OCI-LY7 (cell line): Measurements from ENCODE around the gene SEMA3F. TPM values are rescaled to one million over a fixed set of nuclear protein-coding genes. Genes with fewer than 3 reads are reported as not detected.

Experiments
- BruUV-seq: library from RNA; stranded (reverse); fragments of 400-500 nt; replicated peaks from 2 replicates; lab custom pipeline; 2021; lab: Mats Ljungman, UMichigan
- CTCF ChIA-PET: fragments of 300-600 bp; sonication (Branson Sonifier 250); formaldehyde crosslinking; loops from one replicate; lab custom pipeline; 2022; ENCODE audit warnings: antibody characterized with exemption; ENCODE audit not compliant: unreplicated experiment; lab: Charles Lee
- POLR2A ChIA-PET: fragments of 300-600 bp; sonication (Branson Sonifier 250); formaldehyde crosslinking; loops from one replicate; lab custom pipeline; 2022; ENCODE audit warnings: antibody characterized with exemption; lab: Charles Lee
- DNase-seq: peaks from one replicate; pipeline ENCODE4 v3.0.0-alpha.2; 2015; ENCODE audit warnings: low spot score
- H2AFZ ChIP-seq: fragments of 200-600 bp; sonication (generic), shearing (Covaris generic); 2 replicates; pipeline ENCODE4 v1.6.1; 2014; ENCODE audit warnings: mild to moderate bottlenecking, antibody characterized with exemption, low read length, moderate library complexity
- H3K27ac ChIP-seq: fragments of 200-600 bp; sonication (generic); 2 replicates; pipeline ENCODE4 v1.5.1; 2014; ENCODE audit warnings: mixed run types, low read depth, mild to moderate bottlenecking, moderate library complexity, low read length, inconsistent platforms; ENCODE audit not compliant: poor library complexity, severe bottlenecking
- H3K36me3 ChIP-seq: fragments of 200-600 bp; sonication (generic); 2 replicates; pipeline ENCODE4 v1.6.1; 2014; ENCODE audit warnings: mild to moderate bottlenecking, antibody characterized with exemption, low read length, moderate library complexity, mixed read lengths; ENCODE audit not compliant: insufficient read depth
- H3K4me1 ChIP-seq: fragments of 200-600 bp; sonication (generic); 2 replicates; pipeline ENCODE4 v1.5.1; 2014; ENCODE audit warnings: mild to moderate bottlenecking, low read length; ENCODE audit not compliant: insufficient read depth, poor library complexity, severe bottlenecking
- H3K4me2 ChIP-seq: fragments of 200-600 bp; sonication (generic); 2 replicates; pipeline ENCODE4 v1.6.1; 2014; ENCODE audit warnings: mild to moderate bottlenecking, low read length
- H3K4me3 ChIP-seq: fragments of 200-600 bp; sonication (generic); 2 replicates; pipeline ENCODE4 v1.5.1; 2014; ENCODE audit warnings: mild to moderate bottlenecking, low read depth, low read length; ENCODE audit not compliant: poor library complexity, severe bottlenecking
- H3K79me2 ChIP-seq: fragments of 200-600 bp; sonication (generic); 2 replicates; pipeline ENCODE4 v1.6.1; 2016; ENCODE audit warnings: low read depth, mild to moderate bottlenecking, low read length, moderate library complexity, mixed read lengths; ENCODE audit not compliant: insufficient read depth
- H3K9me2 ChIP-seq: fragments of 200-600 bp; sonication (generic); 2 replicates; pipeline ENCODE4 v1.6.1; 2016; ENCODE audit warnings: mild to moderate bottlenecking, low read length, mixed read lengths; ENCODE audit not compliant: insufficient read depth
- H3K9me3 ChIP-seq: fragments of 200-600 bp; sonication (generic); 2 replicates; pipeline ENCODE4 v1.6.1; 2014; ENCODE audit warnings: mild to moderate bottlenecking, mixed run types, low read length, mixed read lengths
- H4K20me1 ChIP-seq: fragments of 200-600 bp; sonication (generic); 2 replicates; pipeline ENCODE4 v1.6.1; 2014; ENCODE audit warnings: mild to moderate bottlenecking, antibody characterized with exemption, low read length, moderate library complexity, mixed read lengths; ENCODE audit not compliant: insufficient read depth
- CTCF ChIP-seq: fragments of 200-600 bp; sonication (generic); conservative IDR thresholded peaks from 2 replicates; pipeline ENCODE4 v1.5.1; 2014; ENCODE audit warnings: mild to moderate bottlenecking, antibody characterized with exemption, low read length, moderate library complexity, mixed read lengths
- EZH2phosphoT487 ChIP-seq: fragments of 200-600 bp; sonication (generic); IDR thresholded peaks from 2 replicates; pipeline ENCODE4 v1.6.1; 2018; ENCODE audit warnings: low read depth, borderline replicate concordance, mild to moderate bottlenecking, mixed run types, antibody characterized with exemption, low read length, moderate library complexity, mixed read lengths
- intact Hi-C: fragments of 100-400 bp; cut with micrococcal nuclease; formaldehyde crosslinking; loops from one replicate; pipeline ENCODE4 v1.10.0; 2022; ENCODE audit not compliant: unreplicated experiment
- total RNA-seq, 2 experiments: library from RNA; depleted of rRNA in 1 of 2; stranded (reverse); fragments of >200 nt in 1 of 2; shearing (Covaris generic) in 1 of 2; gene quantifications; 2 replicates each; pipeline ENCODE4 v1.2.3, GENCODE V29; 2014 to 2022

SEMA3F gene
- total RNA-seq, 2 experiments from 2014 or later, result 0.84 TPM; not detected in 1

DNA sequence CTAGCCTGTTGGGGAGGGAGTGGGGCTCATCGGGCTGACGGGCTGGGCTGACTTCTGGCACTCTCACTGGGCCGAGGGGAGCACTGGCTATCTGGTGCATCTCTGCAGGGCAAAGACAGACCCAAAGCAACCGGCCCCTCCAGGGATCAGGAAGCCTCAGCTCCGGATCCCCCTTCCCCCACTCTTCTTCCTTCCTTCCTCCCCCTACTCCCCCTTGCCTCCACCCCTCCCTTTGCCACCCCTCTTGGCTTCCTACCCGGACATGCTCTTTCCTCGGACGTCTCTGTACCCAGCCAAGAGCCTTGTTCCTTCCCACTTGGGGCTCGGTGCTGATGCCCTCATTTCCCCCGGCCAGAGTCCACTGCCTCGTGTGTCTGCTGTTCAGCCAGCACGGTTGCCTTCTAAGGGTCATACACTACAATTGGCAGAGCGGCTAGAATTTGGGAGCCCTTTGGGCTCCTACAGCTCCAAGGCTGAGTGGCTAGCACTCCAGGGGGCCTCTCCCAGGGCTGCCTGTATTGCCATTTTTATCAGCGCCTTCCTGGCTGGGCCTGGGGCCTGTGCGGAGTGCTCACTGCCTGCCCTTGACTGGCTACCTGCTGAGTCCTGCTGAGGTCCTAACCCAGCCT, 10.9 kb downstream of the SEMA3F start:
- H3K36me3 ChIP-seq, result no peaks in the 10 kb centered on the region
- CTCF ChIA-PET, result no interaction called here
- no peak overlapping the region for H3K4me3 ChIP-seq
- H2AFZ ChIP-seq, result no peak overlapping the region
- no peaks in the 10 kb centered on the region for H3K4me1 ChIP-seq
- intact Hi-C loops, result no loop called here
- no peak for DNase-seq
- TF ChIP-seq CTCF, result no peak
- no peak for TF ChIP-seq EZH2phosphoT487
- no TSS peak for BruUV-seq
- no peaks in the 10 kb centered on the region for H3K9me3 ChIP-seq
- H3K27ac ChIP-seq, result no peak overlapping the region
- H3K9me2 ChIP-seq, result no peaks in the 10 kb centered on the region
- no peaks in the 10 kb centered on the region for H3K79me2 ChIP-seq
- H3K4me2 ChIP-seq, result no peak overlapping the region
- H4K20me1 ChIP-seq, result no peaks in the 10 kb centered on the region
- POLR2A ChIA-PET, result no interaction called here

- intact Hi-C loops, result no loop called here
- ChIA-PET POLR2A (no interaction called here), CTCF (no interaction called here)
- no TSS peak for BruUV-seq
- Histone ChIP-seq H3K9me3 (no peaks in the 10 kb centered on the region), H3K79me2 (no peaks in the 10 kb centered on the region), H3K4me1 (no peaks in the 10 kb centered on the region), H2AFZ (no peak overlapping the region), H4K20me1 (no peaks in the 10 kb centered on the region), H3K4me3 (no peak overlapping the region), H3K4me2 (no peak overlapping the region), H3K27ac (no peak overlapping the region), H3K36me3 (no peaks in the 10 kb centered on the region), H3K9me2 (no peaks in the 10 kb centered on the region)
- no peak for DNase-seq
- no peak for TF ChIP-seq EZH2phosphoT487
- no peak for TF ChIP-seq CTCF
Observed at GRCh38 chr3:50166620-50167019, 11.5 kb downstream of the SEMA3F start.

DNA sequence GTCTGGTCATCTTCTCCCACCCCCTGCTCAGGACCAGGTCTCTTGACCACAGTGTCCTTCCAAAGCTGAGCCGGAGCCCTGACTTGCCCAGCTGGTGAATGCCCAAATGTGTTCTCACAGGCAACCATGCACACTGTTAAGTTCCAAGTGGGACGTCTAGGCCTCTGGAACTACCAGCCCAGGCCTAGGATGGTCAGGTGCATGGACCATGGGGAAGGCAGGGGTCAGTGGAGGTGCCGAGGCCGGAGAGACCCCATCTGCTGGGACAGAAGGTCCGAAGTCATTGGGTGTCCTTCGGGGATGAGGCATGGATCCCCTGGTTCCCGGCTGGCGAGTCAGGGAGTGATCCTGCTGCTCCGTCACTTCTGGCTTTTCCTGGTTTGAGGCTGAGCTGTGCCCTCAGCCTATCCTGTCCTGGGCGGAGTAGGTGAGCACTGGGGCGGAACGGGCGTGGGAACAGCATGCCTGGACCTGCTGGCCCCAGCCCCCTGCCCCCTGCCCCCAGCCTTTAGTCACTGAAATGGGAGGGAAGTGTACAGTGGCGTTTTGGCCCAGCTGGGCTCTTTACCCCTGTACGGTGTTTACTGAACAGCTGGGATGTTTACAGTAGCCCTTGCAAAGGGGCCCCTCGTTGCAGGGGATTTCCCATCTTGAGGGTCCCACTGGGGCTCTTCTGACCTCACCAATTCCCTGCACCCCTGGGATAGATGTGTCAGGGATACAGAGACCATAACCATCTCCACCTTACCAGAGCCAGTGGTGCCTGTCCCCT, 12.1 kb downstream of the SEMA3F start:
- BruUV-seq, result no TSS peak
- intact Hi-C loops, result no loop called here
- Histone ChIP-seq H3K36me3 (no peaks in the 10 kb centered on the region), H3K79me2 (no peaks in the 10 kb centered on the region), H3K4me3 (no peak overlapping the region), H3K9me3 (no peaks in the 10 kb centered on the region), H3K4me1 (no peaks in the 10 kb centered on the region), H3K9me2 (no peaks in the 10 kb centered on the region), H2AFZ (no peak overlapping the region), H3K27ac (no peak overlapping the region), H4K20me1 (no peaks in the 10 kb centered on the region), H3K4me2 (no peak overlapping the region)
- no peak for DNase-seq
- TF ChIP-seq EZH2phosphoT487, result no peak
- no peak for TF ChIP-seq CTCF
- CTCF ChIA-PET, result no interaction called here
- POLR2A ChIA-PET, result interaction anchor here (0.6 kb wide), 1 partner anchor 13 kb away, joined by 3 read pairs; no protein-coding TSS in a partner anchor
